Measurements from ENCODE around the gene GLIPR1.

GLIPR1 gene

GRCh38 chr12:75545636-75546035, 65.1 kb downstream of the GLIPR1 start:
- no peaks in the 10 kb centered on the region for H4K20me1 ChIP-seq (ENCODE audit: insufficient read depth, low read length)
- H3K4me2 ChIP-seq (ENCODE audit: low read length): no peak overlapping the region
- H3K9me2 ChIP-seq (ENCODE audit: low read depth, low read length): no peaks in the 10 kb centered on the region
- no peak overlapping the region for H3K27ac ChIP-seq (ENCODE audit: low read depth, low read length, poor library complexity, severe bottlenecking)
- H3K27me3 ChIP-seq (ENCODE audit: insufficient read depth, low read length): no peaks in the 10 kb centered on the region
- no peak overlapping the region for H2AFZ ChIP-seq (ENCODE audit: low read length)
- no peaks in the 10 kb centered on the region for H3K9me3 ChIP-seq (ENCODE audit: low read length)
- no peak overlapping the region for H3K4me3 ChIP-seq (ENCODE audit: low read depth, low read length, poor library complexity, severe bottlenecking)
- H3K9ac ChIP-seq (ENCODE audit: low read length): no peak overlapping the region
- no peak for TF ChIP-seq CTCF (IDR thresholded peaks at IDR 0.05; ENCODE audit: low read length)
- TF ChIP-seq EZH2 (IDR thresholded peaks at IDR 0.05; ENCODE audit: borderline replicate concordance, low read length): no peak
- no peaks in the 10 kb centered on the region for H3K79me2 ChIP-seq (ENCODE audit: insufficient read depth, low read length)
- H3K4me1 ChIP-seq (ENCODE audit: insufficient read depth, low read length, severe bottlenecking): no peaks in the 10 kb centered on the region
- H3K36me3 ChIP-seq (ENCODE audit: insufficient read depth, low read length): no peaks in the 10 kb centered on the region
- H3F3A ChIP-seq (ENCODE audit: insufficient read depth, low read length): no peaks in the 10 kb centered on the region

GRCh38 chr12:75548879-75549278, 68.3 kb downstream of the GLIPR1 start:
- TF ChIP-seq CTCF (IDR thresholded peaks at IDR 0.05; ENCODE audit: low read length): no peak
- TF ChIP-seq EZH2 (IDR thresholded peaks at IDR 0.05; ENCODE audit: borderline replicate concordance, low read length): no peak
- no peaks in the 10 kb centered on the region for H4K20me1 ChIP-seq (ENCODE audit: insufficient read depth, low read length)
- H3K27me3 ChIP-seq (ENCODE audit: insufficient read depth, low read length): no peaks in the 10 kb centered on the region
- H2AFZ ChIP-seq (ENCODE audit: low read length): no peak overlapping the region
- H3K4me1 ChIP-seq (ENCODE audit: insufficient read depth, low read length, severe bottlenecking): no peaks in the 10 kb centered on the region
- no peaks in the 10 kb centered on the region for H3K9me2 ChIP-seq (ENCODE audit: low read depth, low read length)
- no peak overlapping the region for H3K9ac ChIP-seq (ENCODE audit: low read length)
- H3K36me3 ChIP-seq (ENCODE audit: insufficient read depth, low read length): no peaks in the 10 kb centered on the region
- H3K4me3 ChIP-seq (ENCODE audit: low read depth, low read length, poor library complexity, severe bottlenecking): no peak overlapping the region
- H3K79me2 ChIP-seq (ENCODE audit: insufficient read depth, low read length): no peaks in the 10 kb centered on the region
- H3K9me3 ChIP-seq (ENCODE audit: low read length): no peaks in the 10 kb centered on the region
- no peak overlapping the region for H3K4me2 ChIP-seq (ENCODE audit: low read length)
- no peaks in the 10 kb centered on the region for H3F3A ChIP-seq (ENCODE audit: insufficient read depth, low read length)
- H3K27ac ChIP-seq (ENCODE audit: low read depth, low read length, poor library complexity, severe bottlenecking): no peak overlapping the region

- H3K27me3 ChIP-seq (ENCODE audit: insufficient read depth, low read length): no peaks in the 10 kb centered on the region
- H3F3A ChIP-seq (ENCODE audit: insufficient read depth, low read length): no peaks in the 10 kb centered on the region
- H3K4me3 ChIP-seq (ENCODE audit: low read depth, low read length, poor library complexity, severe bottlenecking): no peak overlapping the region
- H3K9me2 ChIP-seq (ENCODE audit: low read depth, low read length): no peaks in the 10 kb centered on the region
- no peaks in the 10 kb centered on the region for H3K4me1 ChIP-seq (ENCODE audit: insufficient read depth, low read length, severe bottlenecking)
- H3K27ac ChIP-seq (ENCODE audit: low read depth, low read length, poor library complexity, severe bottlenecking): no peak overlapping the region
- H3K36me3 ChIP-seq (ENCODE audit: insufficient read depth, low read length): no peaks in the 10 kb centered on the region
- no peak overlapping the region for H3K4me2 ChIP-seq (ENCODE audit: low read length)
- TF ChIP-seq EZH2 (IDR thresholded peaks at IDR 0.05; ENCODE audit: borderline replicate concordance, low read length) (no peak), CTCF (IDR thresholded peaks at IDR 0.05; ENCODE audit: low read length) (no peak)
- H3K79me2 ChIP-seq (ENCODE audit: insufficient read depth, low read length): no peaks in the 10 kb centered on the region
- no peak overlapping the region for H2AFZ ChIP-seq (ENCODE audit: low read length)
- H4K20me1 ChIP-seq (ENCODE audit: insufficient read depth, low read length): no peaks in the 10 kb centered on the region
- H3K9me3 ChIP-seq (ENCODE audit: low read length): no peaks in the 10 kb centered on the region
- H3K9ac ChIP-seq (ENCODE audit: low read length): no peak overlapping the region
Observed at GRCh38 chr12:75549989-75550388, 69.4 kb downstream of the GLIPR1 start.
